Transverse colon (tissue), 4 donors: Measurements from ENCODE around the gene ISG20L2.

Experiments used
- POLR2AphosphoS5 ChIP-seq, 3 donors: sonication (generic); formaldehyde crosslinking; IDR thresholded peaks; one replicate each; pipeline ENCODE4 v1.6.1; 2016; ENCODE audit warnings: antibody characterized with exemption in 3 of 3
- TF ChIP-seq, protein P1 (sequence below), 5 experiments: fragments of 200-600 bp in 3 of 5; fragments of 450-650 bp in 2 of 5; sonication (generic) in 3 of 5; IDR thresholded peaks; 1 replicate in 2 of 5; 2 replicates in 3 of 5; pipeline ENCODE4 v1.5.1; 2016 to 2017; ENCODE audit warnings: antibody characterized with exemption in 5 of 5, inconsistent platforms in 3 of 5, mild to moderate bottlenecking in 2 of 5, moderate library complexity in 1 of 5

GRCh38 chr1:156721535-156721934 lies 7.0 kb downstream of the ISG20L2 start:
- TF ChIP-seq, protein P1, sequence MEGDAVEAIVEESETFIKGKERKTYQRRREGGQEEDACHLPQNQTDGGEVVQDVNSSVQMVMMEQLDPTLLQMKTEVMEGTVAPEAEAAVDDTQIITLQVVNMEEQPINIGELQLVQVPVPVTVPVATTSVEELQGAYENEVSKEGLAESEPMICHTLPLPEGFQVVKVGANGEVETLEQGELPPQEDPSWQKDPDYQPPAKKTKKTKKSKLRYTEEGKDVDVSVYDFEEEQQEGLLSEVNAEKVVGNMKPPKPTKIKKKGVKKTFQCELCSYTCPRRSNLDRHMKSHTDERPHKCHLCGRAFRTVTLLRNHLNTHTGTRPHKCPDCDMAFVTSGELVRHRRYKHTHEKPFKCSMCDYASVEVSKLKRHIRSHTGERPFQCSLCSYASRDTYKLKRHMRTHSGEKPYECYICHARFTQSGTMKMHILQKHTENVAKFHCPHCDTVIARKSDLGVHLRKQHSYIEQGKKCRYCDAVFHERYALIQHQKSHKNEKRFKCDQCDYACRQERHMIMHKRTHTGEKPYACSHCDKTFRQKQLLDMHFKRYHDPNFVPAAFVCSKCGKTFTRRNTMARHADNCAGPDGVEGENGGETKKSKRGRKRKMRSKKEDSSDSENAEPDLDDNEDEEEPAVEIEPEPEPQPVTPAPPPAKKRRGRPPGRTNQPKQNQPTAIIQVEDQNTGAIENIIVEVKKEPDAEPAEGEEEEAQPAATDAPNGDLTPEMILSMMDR (IDR thresholded peaks at IDR 0.05): no peak
- no peak for TF ChIP-seq POLR2AphosphoS5 (IDR thresholded peaks at IDR 0.05)
